Peyer's patch (tissue), 4 donors: ENCODE results near the gene POGLUT2. TPM values are rescaled to one million over a fixed set of nuclear protein-coding genes. Genes with fewer than 3 reads are reported as not detected.
"Not testable (repeated sequence)": the region's sequence is repeated elsewhere in the genome, so short reads cannot be mapped to it uniquely, and the experiment has no call there.

Experiments used
- DNase-seq, 3 donors: peaks; one replicate each; pipeline ENCODE4 v3.0.0-alpha.2; 2017 to 2019
- H3K27ac ChIP-seq, 4 donors: fragments of 200-600 bp; sonication (generic); one replicate each; pipeline ENCODE4 v1.5.1; 2016 to 2019
- H3K27me3 ChIP-seq, 2 donors: fragments of 200-600 bp; sonication (generic); one replicate each; pipeline ENCODE4 v1.5.1; 2019
- H3K36me3 ChIP-seq, 3 donors: fragments of 200-600 bp; sonication (generic); one replicate each; pipeline ENCODE4 v1.5.1; 2016 to 2019
- H3K4me1 ChIP-seq, 4 donors: fragments of 200-600 bp; sonication (generic); one replicate each; pipeline ENCODE4 v1.5.1; 2016 to 2019
- H3K4me3 ChIP-seq, 4 donors: fragments of 200-600 bp; sonication (generic); 1 replicate in 3 of 4; 2 replicates in 1 of 4; pipeline ENCODE4 v1.5.1; 2016 to 2019; ENCODE audit warnings: mild to moderate bottlenecking in 1 of 4
- H3K9me3 ChIP-seq, 4 donors: fragments of 200-600 bp; sonication (generic); one replicate each; pipeline ENCODE4 v1.5.1; 2016 to 2019; ENCODE audit warnings: mild to moderate bottlenecking in 1 of 4
- POLR2A ChIP-seq, 2 donors: fragments of 450-650 bp; IDR thresholded peaks; one replicate each; pipeline ENCODE4 v1.5.1; 2017; ENCODE audit warnings: antibody characterized with exemption in 2 of 2, mild to moderate bottlenecking in 2 of 2, moderate library complexity in 2 of 2
- total RNA-seq, 4 donors: library from RNA; depleted of rRNA; stranded (reverse); fragments of >200 nt; gene quantifications; one replicate each; pipeline ENCODE4 v1.1.0, GENCODE V29; 2016
- TF ChIP-seq, protein P1 (sequence below), 6 experiments: fragments of 450-650 bp in 4 of 6; fragments of 200-600 bp in 2 of 6; sonication (generic) in 1 of 6; IDR thresholded peaks; one replicate each; pipeline ENCODE4 v1.5.1; 2017 to 2019; ENCODE audit warnings: antibody characterized with exemption in 6 of 6, mild to moderate bottlenecking in 3 of 6, moderate library complexity in 1 of 6

Gene POGLUT2
- total RNA-seq, 4 donors from 2014 or later, result 0.70 to 2.4 (median 1.5) TPM; not detected in 1

DNA sequence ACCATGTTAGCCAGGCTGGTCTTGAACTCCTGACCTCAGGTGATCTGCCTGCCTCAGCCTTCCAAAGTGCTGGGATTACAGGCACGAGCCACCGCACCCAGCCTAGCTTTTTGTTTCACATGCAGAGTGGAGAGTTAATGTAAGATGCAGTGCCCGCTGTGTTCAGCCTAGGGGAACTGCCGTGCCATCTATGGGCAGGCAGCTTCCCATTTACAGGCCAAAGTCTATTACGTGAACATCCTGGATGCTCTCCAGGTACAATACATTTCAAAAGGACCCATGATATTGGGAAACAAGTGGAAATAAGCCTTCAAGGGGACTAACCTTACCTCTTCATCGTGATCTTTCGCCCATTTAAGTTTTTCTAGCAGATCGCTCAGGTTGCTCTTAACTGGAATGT is 10.1 kb downstream of the POGLUT2 start:
- DNase-seq, result no peak
- H3K4me3 ChIP-seq, result no peak overlapping the region
- no peaks in the 10 kb centered on the region for H3K27me3 ChIP-seq
- peaks cover 0 to 9% (median 0%) of the 10 kb centered on the region in 3 donors for H3K36me3 ChIP-seq
- no peak for TF ChIP-seq POLR2A (IDR thresholded peaks at IDR 0.05)
- TF ChIP-seq, protein P1, sequence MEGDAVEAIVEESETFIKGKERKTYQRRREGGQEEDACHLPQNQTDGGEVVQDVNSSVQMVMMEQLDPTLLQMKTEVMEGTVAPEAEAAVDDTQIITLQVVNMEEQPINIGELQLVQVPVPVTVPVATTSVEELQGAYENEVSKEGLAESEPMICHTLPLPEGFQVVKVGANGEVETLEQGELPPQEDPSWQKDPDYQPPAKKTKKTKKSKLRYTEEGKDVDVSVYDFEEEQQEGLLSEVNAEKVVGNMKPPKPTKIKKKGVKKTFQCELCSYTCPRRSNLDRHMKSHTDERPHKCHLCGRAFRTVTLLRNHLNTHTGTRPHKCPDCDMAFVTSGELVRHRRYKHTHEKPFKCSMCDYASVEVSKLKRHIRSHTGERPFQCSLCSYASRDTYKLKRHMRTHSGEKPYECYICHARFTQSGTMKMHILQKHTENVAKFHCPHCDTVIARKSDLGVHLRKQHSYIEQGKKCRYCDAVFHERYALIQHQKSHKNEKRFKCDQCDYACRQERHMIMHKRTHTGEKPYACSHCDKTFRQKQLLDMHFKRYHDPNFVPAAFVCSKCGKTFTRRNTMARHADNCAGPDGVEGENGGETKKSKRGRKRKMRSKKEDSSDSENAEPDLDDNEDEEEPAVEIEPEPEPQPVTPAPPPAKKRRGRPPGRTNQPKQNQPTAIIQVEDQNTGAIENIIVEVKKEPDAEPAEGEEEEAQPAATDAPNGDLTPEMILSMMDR (IDR thresholded peaks at IDR 0.05), result no peak
- no peak overlapping the region for H3K27ac ChIP-seq
- no peaks in the 10 kb centered on the region for H3K4me1 ChIP-seq
- no peaks in the 10 kb centered on the region for H3K9me3 ChIP-seq

DNA sequence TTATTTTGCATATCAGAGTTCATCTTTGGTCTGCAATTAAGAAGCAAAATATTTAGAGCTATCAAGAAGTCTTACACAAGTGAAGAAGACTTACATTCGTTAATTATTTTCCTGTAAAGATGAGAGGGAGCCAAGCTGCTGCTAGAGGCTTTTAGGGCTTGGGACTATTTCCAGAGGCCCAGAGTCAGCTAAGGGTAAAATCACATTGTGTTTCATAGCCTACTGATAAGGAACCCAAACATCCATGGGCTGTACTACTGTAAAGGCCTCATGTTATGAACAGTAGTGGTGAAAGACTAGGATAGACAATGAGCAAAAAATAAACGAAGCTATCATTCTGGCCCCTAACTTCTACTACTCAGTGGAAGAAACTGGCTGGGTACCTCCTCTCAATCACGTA is 14.3 kb downstream of the POGLUT2 start:
- Histone ChIP-seq H3K9me3 (no peaks in the 10 kb centered on the region), H3K36me3 (peaks cover 0 to 7% (median 0%) of the 10 kb centered on the region in 3 donors), H3K4me3 (no peak overlapping the region), H3K4me1 (no peaks in the 10 kb centered on the region), H3K27me3 (no peaks in the 10 kb centered on the region), H3K27ac (no peak overlapping the region)
- TF ChIP-seq, protein P1 (IDR thresholded peaks at IDR 0.05), result no peak
- no peak for TF ChIP-seq POLR2A (IDR thresholded peaks at IDR 0.05)
- no peak for DNase-seq

DNA sequence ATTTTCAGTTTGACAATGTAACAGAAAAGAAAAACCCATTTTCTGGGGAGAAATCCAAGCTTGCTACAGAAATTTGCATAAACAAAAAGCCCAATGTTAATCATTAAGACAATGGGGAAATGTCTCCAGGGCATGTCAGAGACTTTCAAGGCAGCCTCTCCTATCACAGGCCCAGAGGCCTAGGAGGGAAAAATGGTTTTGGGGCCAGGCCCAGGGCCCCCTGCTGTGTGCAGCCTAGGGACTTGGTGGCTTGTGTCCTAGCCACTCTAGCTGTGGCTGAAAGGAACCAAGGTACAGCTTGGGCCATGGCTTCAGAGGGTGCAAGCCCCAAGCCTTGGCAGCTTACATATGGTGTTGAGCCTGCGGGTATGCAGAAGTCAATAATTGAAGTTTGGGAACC is 17.2 kb downstream of the POGLUT2 start:
- H3K27me3 ChIP-seq, result no peaks in the 10 kb centered on the region
- TF ChIP-seq, protein P1 (IDR thresholded peaks at IDR 0.05), result no peak
- TF ChIP-seq POLR2A (IDR thresholded peaks at IDR 0.05), result no peak
- no peak overlapping the region for H3K27ac ChIP-seq
- H3K4me3 ChIP-seq, result no peak overlapping the region
- DNase-seq, result no peak
- H3K4me1 ChIP-seq, result no peaks in the 10 kb centered on the region
- no peaks in the 10 kb centered on the region for H3K36me3 ChIP-seq
- H3K9me3 ChIP-seq, result no peaks in the 10 kb centered on the region

DNA sequence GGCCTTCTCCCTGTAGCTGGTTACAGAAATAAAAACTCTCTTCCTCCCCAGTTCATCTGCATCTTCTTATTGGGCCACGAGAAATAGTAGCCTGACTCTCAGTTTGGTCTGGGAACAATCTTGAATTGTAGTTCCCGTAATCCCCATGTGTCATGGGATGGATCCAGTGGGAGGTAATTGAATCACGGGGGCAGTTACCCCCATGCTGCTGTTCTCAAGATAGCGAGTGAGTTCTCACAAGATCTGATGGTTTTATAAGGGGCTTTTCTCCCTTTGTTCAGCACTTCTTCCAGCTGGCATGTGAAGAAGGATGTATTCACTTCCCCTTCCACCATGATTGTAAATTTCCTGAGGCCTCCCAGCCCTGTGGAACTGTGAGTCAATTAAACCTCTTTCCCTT is 18.1 kb downstream of the POGLUT2 start:
- not testable (repeated sequence) for H3K4me3 ChIP-seq, DNase-seq, H3K36me3 ChIP-seq, H3K27me3 ChIP-seq, H3K27ac ChIP-seq, H3K9me3 ChIP-seq, H3K4me1 ChIP-seq

DNA sequence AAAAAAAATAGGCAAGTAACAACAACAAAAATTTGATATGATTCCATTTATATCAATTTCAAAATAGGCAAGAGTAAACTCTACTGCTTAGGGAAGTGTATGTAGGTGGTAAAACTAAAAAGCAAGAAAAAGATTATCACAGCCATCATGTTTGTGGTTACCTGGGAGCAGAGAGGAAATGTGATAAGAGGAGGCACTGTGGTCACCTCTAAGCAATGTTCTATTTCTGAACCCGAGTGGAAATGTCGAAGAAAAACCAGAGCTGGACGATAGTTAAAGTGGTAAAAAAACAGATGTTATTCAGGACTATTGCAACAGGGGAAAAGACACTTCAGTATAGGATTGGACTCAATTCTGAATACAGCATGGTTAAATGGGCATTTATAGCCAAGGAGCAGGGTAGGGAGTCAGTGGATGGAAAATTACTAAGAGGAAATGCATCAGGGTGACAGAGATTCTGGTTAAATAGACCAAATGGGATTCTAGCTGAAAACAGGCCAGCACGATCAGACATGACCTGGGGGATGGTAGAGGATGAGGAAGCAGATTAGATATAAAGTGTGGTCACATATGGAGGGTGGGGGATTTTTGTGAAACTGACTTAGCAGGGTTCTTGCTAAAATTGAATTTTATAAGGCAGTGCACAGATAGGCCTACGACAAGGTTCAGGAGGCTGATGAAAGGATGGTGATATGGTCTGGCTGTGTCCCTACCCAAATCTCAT is 19.2 kb downstream of the POGLUT2 start:
- Histone ChIP-seq H3K27ac (peak overlapping the region in 1 of 4 donors; percentile 51), H3K27me3 (no peaks in the 10 kb centered on the region), H3K9me3 (no peaks in the 10 kb centered on the region), H3K36me3 (no peaks in the 10 kb centered on the region), H3K4me1 (no peaks in the 10 kb centered on the region), H3K4me3 (no peak overlapping the region)
- TF ChIP-seq, protein P1 (IDR thresholded peaks at IDR 0.05), result no peak
- no peak for TF ChIP-seq POLR2A (IDR thresholded peaks at IDR 0.05)
- no peak for DNase-seq

DNA sequence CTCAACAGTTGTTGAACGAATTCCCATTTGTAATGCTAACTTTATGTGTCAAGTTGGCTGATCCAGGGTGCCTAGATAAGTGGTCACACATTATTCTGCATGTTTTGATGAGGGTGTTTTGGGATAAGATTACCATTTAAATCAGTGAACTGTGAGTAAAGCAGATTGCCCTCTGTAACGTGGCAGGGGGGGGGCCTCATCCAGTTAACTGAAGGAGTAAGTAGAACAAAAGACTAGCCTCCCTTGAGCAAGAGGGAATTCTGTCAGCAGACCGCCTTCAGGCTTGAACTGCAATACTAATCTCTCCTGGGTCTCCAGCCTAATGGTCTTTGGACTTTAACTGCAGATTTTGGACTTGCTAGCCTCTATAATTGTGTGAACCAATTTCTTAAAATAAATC is 21.0 kb downstream of the POGLUT2 start:
- Histone ChIP-seq H3K27me3 (no peaks in the 10 kb centered on the region), H3K9me3 (no peaks in the 10 kb centered on the region), H3K4me1 (peaks cover 0 to 5% (median under 1%) of the 10 kb centered on the region in 4 donors), H3K27ac (no peak overlapping the region), H3K4me3 (no peak overlapping the region), H3K36me3 (no peaks in the 10 kb centered on the region)
- no peak for DNase-seq
- TF ChIP-seq, protein P1 (IDR thresholded peaks at IDR 0.05), result no peak
- no peak for TF ChIP-seq POLR2A (IDR thresholded peaks at IDR 0.05)
